Fibroblast of the conjunctiva (primary cell): ENCODE measurements around the gene RABGAP1L.

ENCODE experiments used
- DNase-seq: peaks from one replicate; pipeline ENCODE4 v3.0.0-alpha.2; 2010; ENCODE audit warnings: low read depth

RABGAP1L gene

DNA sequence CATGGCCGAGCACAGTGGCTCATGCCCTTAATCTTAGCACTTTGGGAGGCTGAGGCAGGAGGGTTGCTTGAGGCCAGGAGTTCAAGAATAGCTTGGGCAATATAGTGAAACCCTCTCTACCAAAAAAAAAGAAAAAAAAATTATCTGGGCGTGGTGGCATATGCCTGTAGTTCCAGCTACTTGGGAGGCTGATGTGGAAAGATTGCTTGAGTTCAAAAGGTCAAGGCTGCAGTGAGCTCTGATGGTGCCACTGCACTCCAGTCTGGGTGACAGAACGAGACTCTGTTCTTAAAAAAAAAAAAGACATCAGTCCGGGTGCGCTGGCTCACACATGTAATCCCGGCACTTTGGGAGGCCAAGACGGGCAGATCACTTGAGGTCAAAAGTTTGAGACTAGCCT lies 589.3 kb downstream of the RABGAP1L start:
- no peak for DNase-seq

DNA sequence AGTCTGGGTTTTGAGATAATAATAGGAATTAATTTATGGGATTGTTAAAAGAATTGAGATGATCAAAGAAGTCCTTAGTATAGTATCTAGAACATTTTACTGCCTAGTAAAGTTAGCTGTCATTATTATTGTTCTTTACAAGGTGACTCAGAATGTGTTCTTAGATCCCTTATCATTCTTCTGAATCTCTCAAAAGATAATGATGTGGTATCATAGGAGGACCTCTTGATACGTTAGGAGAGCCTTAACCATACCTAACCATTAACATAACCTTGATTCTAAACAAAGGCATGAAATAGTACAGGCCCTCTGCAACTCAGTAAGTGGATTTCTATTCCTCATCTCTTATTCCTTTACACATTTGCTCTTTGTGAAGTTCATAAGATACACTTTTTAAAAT lies 593.8 kb downstream of the RABGAP1L start:
- no peak for DNase-seq

DNA sequence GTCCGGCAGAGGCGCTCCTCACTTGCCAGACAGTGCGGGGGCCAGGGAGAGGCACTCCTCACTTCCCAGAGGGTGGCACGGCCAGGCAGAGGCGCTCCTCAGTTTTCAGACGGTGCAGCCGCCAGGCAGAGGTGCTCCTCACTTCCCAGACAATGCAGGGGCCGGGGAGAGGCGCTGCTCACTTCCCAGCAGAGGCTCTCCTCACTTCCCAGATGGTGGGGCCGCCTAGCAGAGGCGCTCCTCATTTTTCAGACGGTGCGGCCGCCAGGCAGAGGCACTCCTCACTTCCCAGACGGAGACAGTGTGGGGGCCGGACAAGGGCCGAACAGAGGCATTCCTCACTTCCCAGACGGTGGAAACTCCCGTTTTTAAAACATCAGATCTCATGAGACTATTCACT lies 602.0 kb downstream of the RABGAP1L start:
- no peak for DNase-seq

DNA sequence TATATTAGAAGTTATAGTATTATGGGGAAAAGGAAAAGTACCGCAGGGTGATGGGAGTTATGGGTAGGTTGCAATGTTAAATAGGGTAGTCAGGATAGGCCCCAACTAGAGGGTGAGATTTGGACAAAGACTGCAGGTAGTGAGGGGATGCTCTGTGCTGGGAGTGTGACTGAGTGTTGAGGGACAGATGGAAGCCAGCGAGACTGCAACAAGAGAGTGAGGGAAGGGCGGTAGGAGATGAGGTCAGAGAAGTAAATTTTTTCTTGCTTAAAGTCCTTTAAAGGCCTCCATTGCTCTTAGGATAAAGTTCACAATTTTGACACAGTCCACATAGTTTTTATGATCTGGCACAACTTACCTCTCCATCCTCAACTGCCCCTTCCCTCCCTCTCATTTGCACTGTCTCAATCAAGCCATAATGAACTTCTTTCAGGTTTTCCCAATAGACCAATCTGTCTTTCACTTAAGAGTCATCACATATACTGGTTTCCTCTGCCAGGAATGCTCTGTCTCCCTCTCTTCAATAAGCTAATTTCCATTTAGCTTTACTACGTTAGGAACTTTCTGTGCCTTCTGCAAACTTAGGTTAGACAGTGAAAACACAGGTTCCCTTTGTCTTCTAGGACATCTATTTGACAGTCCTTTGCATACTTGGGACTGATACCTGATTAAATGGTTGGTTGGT lies 602.7 kb downstream of the RABGAP1L start:
- no peak for DNase-seq

DNA sequence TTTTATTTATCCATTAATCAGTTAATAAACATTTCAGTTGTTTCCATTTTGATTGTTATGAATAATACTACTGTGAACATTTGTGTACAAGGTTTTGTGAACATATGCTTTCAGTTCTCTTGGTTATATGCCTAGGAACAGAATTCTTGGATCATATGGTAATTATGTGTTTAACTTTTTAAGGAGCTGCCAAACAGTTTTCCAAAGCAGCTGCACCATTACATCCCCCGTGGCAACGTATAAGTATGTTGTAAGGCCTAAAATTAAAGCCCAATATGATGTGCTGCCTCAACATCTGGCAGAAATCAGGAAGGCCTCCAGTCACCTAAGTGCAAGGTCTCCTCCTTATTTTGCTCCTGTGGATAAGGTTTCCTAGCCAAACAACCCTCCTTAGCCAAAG lies 604.9 kb downstream of the RABGAP1L start:
- DNase-seq: no peak

DNA sequence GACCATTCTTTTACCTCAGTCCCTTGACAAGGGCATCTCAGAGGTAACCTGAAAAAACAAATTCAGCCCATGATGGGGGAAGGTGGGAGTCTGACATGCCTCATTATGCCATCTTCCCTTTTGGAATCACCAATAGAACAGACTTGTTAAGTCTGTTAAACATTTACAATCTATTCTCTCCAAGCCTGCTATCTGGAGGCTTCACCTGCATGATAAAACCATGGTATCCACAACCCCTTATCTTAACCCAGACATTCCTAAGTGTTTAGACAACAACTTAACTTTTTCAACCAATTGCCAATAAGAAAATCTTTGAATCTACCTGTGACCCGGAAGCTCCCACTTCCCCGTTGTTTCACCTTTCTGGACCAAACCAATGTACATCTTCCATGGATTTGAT lies 607.4 kb downstream of the RABGAP1L start:
- no peak for DNase-seq

DNA sequence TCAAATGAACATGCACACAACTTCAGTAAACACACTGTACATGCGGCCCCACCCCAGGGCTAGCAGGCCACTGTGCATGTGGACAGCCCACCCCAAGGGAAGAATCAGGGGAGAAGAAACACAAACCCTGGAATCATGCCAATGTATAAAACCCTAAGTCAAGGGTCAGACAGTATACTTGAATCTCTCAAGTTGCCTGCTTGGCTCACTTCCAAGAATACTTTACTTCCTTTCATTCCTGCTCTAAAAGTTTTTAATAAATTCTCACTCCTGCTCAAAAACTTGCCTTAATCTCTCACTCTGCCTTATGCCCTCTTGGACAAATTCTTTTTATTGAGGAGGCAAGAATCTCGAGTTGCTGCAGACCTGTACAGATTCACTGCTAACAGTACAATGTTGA lies 609.2 kb downstream of the RABGAP1L start:
- DNase-seq: no peak

DNA sequence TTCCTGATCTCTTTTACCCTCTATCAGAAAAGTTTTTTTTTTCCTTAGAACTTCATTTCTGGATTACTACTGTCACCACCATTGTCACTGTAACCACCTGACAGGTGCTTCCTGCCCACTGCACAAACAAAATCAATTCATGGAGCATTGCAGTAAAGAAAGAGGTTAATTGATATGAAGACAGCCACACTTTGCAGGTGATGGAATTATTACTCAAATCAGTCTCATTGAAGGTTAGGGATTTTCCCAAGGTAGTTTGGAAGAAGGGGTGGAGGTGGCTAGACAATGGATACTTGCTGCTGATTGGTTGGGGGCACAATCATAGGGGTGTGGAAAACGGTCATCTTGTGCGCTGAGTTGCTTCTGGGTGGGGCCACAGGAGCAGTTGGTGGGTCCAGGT lies 609.6 kb downstream of the RABGAP1L start:
- DNase-seq: no peak

DNA sequence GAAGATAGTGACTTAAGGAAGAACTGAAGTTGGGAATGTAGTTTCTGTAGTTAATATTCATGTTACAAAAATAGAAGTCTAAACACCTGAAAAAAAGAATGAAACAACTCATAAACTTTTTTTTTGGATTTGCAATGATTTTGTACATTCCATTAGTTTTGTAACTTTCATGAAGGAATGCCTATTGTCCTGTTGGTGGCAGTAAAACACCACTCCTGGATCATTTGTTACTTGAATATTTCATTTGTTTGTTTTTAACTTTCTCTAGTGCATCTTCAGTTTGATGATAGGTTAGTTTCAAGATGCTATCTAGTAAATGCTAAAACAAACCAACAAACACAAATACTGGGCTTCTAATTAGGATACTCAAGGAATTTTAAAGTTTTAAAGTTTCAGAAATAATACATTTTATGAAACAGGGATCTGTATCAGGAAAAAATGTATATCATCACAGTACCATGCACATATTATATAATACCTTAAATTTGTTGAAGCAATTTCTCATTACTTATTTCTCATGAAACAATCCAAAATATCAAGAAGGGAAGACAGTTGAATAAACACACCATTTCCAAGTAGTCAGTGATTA lies 610.7 kb downstream of the RABGAP1L start:
- DNase-seq: peak; percentile 37

DNA sequence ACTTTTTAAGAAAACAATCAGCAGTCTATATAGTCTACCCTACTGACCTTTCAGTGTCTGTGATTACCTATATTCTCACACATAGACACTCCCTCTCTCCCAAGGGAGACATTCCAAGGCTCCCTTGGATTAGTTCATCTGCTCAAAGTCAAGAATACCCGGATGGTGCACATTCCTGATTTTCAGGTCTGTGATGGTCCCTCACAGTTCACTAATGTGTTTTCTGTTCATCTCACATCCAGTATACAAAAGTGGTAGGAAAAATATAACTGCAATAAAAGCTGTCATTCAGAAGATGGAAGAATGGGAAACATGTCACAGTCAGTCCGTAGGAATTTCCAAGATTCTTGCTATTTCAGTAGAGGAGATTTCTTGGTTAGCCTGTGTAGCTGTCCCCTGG lies 616.3 kb downstream of the RABGAP1L start:
- no peak for DNase-seq

DNA sequence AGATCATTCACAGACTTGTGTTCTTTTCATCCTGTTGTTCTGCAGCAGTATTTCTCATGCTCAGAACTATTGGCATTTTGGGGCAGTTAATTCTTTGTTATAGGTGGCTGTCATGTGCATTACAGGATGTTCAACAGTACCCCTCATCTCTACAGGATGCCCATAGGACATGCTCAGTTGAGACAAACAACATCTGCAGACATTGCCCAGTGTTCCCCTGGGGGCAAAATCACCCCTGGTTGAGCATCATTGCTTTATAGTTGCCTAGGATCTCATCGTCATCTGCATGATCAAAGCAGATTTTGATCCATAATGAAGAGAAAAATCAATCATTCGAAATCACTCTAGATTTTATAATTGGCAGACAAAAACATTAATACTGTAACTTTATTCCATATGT lies 617.9 kb downstream of the RABGAP1L start:
- DNase-seq: no peak

DNA sequence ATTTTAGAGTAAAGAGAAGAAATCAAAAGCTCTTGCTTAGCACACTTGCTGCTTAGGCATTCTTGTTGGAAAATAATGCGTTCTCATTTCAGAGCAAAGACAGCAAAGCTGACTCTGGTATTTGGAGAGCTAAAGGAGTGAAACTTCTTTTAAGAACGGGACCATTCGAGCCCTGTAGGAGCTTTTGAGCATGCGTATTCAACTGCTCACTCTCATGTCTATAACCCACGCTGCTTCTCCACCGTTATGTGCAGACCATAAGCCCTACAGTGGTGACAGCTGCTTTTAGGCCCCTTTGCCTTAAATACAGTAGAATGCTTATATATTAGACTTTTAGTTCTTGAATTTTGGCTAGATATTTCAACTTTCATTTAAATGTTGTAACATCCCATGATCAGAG lies 626.2 kb downstream of the RABGAP1L start:
- DNase-seq: no peak

DNA sequence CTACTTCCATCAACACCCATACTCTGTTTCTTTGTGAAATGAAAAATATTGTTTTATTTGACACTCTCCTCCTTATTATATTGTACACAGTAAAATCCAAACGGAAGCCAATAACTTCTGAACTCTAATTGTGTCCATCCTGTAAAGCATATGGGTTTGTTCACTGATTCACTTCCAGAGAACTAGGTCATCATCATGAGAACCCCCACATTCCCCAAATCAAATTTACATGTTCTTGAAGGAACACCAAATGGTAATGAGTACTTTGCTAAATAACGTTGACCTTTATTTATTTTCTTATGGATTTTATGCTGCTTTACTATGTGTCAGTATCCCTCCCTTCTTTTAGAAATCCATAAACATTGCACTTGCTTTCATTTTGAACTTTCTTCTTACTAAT lies 627.0 kb downstream of the RABGAP1L start:
- DNase-seq: no peak

DNA sequence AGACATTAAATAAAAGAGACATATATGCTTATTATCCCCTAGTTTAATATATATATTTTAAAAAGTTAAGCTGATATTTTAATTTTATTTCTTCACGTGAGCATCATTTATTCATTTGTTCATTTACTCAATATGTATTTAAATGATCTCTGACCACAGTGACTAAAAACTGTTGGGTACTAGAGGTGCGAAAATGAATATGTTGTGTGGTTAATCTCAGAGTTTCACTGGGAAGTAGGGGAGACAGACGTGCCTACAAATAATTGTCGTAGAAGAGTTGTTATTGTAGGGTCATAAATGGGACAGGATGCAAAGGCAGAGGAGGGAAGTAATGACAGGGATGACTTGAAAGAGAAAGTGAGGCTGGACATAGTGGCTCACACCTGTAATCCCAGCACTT lies 627.4 kb downstream of the RABGAP1L start:
- DNase-seq: no peak

DNA sequence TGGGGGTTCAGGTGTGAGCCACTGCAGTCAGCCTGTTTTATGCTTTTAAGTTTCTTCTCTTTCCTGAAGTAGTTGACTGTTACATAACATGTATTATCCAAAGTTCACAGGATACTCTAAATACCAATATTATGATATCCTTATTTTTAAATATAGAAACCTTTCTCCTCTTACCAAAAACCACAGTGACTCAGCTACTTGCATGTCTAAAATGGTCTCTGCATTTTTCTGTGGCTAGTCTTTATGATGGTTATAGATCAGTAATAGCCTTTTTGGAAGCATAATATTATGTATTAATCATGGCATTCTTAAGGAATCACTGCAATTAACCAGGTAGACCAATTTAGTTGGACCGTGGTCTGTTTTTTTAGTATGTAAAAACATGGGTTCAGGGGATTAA lies 629.7 kb downstream of the RABGAP1L start:
- DNase-seq: no peak

DNA sequence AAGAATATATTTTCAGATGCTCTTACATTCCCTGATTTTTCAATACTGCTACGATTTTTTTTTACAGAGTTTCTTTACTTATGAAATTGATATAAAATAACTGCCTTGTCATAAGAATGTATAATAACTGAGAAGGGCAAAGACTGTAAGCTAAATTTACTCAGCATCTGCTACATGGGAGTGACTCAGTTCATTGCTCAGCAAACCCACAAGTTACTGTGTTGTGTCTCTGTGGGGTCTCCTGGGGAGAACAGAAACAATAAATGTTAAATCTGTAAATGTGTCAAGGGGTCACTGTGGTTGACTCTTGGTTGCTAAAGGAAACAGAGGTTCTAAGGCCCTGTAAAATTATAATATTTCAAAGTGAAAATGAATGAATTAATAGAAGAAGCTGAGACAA lies 630.1 kb downstream of the RABGAP1L start:
- DNase-seq: peak; percentile 16

DNA sequence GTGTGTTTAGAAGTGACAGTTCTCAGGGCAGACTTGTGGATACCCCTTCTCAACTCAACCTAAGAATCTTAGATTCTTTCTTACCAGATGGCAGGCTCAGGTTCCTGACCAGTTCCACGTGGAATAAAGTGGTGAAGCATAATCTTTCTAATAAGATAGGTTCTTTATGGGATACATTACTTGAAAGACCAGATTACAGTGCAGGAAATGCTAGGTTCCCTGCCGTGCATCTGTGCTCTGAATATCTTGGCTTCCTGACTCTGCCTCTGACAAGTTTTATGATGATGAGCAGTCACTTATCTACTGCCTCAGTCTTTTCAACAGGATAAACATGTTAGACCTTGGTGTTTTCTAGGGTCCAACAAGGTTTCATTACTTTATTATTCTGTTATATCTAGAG lies 632.5 kb downstream of the RABGAP1L start:
- no peak for DNase-seq

DNA sequence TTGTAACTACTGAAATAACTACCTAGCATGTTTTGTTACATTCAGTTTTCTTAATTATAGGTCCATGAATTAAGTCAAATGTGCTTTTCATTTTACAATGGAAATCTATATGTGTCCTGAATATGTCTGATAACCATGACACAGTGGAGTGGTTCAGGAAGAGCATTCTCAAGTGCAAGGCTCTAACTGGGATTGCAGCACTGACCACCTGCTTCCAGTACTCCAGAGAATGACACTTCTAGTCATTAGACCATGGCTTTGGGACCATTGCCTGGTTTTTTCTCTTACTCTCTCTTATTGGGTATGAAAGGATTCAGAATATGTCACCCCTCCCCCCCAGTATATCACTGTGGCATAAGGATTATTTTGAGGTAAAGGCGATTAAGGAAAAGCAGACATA lies 635.5 kb downstream of the RABGAP1L start:
- DNase-seq: no peak

DNA sequence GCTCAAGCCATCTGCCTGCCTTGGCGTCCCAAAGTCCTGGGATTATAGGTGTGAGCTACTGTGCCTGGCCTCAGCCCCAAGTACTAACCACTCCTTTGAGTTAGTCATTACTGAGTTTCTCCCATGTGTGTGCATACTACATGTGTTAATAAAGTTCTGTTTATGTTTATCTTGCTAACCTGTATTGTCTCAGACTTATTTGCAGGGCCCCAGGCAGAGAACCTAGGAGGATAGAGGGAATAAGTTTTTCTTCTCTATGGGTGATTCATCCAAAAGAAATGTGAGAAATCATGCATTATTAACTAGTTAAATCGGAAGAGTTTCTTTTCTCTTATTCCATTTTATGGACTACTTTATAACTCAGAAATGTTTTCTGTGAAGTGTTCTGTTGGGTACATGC lies 636.5 kb downstream of the RABGAP1L start:
- no peak for DNase-seq

DNA sequence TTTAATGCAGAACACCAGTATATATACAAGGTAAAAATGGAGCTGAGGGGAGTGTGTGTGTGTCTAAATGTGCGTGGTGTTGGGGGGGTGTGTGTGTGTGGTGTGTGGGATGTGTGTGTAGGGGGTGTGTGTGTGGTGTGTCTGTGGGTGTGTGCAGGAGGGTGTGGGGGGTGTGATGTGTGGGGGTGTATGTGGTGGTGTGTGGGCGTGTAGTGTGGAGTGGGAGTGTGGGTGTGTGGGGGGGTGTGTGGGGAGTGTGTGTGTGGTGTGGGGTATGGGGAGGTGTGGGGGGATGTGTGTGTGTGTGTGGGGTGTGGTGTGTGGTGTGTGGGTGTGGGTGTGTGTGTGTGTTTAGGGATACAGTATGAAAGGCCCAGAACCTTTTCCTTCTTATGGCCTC lies 638.1 kb downstream of the RABGAP1L start:
- no peak for DNase-seq

DNA sequence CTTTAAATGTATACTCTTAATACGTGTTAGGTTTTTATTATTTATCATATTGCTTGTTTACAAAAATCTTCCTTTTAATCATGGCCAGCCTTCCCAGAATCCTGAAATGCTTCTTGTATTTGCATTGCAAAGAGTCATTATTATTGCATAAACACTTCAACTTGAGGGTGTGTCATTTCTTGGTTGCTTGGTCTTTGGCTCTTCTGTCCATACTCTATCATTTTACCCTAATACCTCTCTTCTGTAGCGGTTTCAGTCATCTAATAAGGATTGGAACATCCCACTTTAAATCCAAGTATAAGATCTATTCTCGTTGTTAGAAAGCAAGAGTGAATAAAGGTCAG lies 639.8 kb downstream of the RABGAP1L start:
- no peak for DNase-seq

DNA sequence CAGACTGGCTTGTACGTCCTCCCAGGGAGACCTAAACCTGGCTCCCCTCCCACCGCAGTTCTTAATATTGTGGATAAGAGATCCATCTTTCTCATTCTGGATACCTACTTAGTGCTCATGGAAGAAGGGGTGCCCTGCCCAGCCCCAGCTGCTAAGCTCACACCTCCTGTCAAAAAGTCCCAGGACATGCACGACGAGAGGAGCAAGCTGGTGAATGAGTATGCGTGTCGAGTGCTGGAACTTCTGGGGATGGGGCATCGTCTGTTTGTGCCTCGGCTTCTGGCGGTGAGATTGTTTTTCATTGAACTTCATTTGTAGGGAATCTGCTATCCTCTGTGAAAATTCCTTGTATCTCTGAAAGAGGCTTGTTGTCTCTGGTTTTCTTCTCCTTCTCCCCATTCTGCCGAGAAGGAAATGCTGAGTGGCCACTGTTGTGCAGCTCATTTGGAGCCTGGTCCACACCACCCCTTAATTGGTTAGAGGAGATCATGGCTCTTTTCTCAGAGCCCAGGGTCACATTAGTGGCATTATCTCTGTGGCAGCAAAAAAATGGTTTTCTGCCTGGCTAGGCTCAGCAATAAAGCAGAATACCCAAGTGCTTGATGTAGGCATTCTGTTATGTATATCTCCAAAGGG lies 641.0 kb downstream of the RABGAP1L start:
- no peak for DNase-seq

DNA sequence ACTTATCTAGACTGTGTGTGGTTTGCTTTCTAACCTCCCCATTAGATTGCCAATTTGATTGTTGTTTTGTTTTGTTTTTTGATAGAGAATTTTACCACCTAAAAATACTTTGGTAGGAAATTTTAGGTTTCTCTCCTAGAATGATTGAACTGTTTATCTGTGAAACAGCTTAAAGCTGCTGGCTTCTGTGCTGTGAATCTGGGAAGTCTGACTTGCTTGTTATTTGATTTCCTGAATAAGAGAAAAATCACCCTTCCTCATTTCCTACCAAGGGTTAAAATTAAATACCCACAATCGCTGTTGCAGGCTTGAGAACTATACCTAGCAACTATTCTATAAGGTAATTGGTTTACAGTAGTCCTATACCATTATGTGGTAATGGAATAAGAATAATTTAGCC lies 641.6 kb downstream of the RABGAP1L start:
- DNase-seq: no peak

DNA sequence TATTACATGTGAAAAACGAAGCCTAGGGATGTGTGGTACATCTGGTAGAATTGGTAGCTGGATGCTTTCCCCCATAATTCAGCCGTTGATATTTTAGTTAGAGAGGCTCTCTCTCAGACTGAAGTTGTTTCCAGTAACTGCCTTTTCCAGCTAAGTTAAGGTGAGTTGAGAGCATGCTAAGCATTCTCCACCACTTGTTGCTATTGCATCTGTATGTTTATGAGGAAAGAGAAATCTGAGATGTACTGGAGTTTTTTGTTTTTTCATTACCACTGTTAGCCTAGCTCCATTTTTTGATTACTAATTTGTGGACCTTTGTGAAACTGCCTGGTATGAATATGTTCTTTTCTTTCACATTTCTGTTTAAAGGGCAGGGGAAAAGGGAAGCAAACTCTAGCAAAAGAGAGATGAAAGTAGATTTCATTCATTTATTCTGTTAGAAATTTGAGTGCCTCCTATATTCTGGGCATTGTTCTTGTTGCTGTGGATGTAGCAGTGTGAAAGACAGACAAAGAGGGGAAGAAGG lies 650.5 kb downstream of the RABGAP1L start:
- DNase-seq: no peak
